Glutamatergic neuron (in vitro differentiated cells): Measurements from ENCODE around the gene ORAI3. TPM values are rescaled to one million over a fixed set of nuclear protein-coding genes. Genes with fewer than 3 reads are reported as not detected.

Experiments used
- DNase-seq: peaks from one replicate; pipeline ENCODE4 v3.0.0; 2022
- H3K27ac Mint-ChIP-seq: one replicate; pipeline ENCODE4 v1.8.0; 2020; ENCODE audit warnings: mild to moderate bottlenecking, mixed read lengths, inconsistent platforms; ENCODE audit not compliant: unreplicated experiment
- H3K27me3 Mint-ChIP-seq: one replicate; pipeline ENCODE4 v1.8.0; 2020; ENCODE audit warnings: mild to moderate bottlenecking, moderate library complexity, mixed read lengths, inconsistent platforms; ENCODE audit not compliant: unreplicated experiment
- H3K36me3 Mint-ChIP-seq: one replicate; pipeline ENCODE4 v1.8.0; 2020; ENCODE audit warnings: mild to moderate bottlenecking, mixed read lengths, inconsistent platforms; ENCODE audit not compliant: unreplicated experiment
- H3K4me1 Mint-ChIP-seq: one replicate; pipeline ENCODE4 v1.8.0; 2020; ENCODE audit warnings: mild to moderate bottlenecking, low read depth, mixed read lengths, inconsistent platforms; ENCODE audit not compliant: unreplicated experiment
- H3K4me3 Mint-ChIP-seq: one replicate; pipeline ENCODE4 v1.8.0; 2020; ENCODE audit warnings: mild to moderate bottlenecking, mixed read lengths, inconsistent platforms; ENCODE audit not compliant: unreplicated experiment
- H3K9me3 Mint-ChIP-seq: one replicate; pipeline ENCODE4 v1.8.0; 2020; ENCODE audit warnings: mild to moderate bottlenecking, moderate library complexity, mixed read lengths, inconsistent platforms; ENCODE audit not compliant: unreplicated experiment
- CTCF ChIP-seq: fragments of 200-600 bp; sonication (generic); IDR thresholded peaks from one replicate; pipeline ENCODE4 v1.5.0; 2021; ENCODE audit not compliant: partially characterized antibody, unreplicated experiment
- total RNA-seq: library from RNA; stranded (reverse); fragmentation: NEBNext Ultra II Directional; extraction: Animal tissue kit (Norgen Biotek cat#: 25700); gene quantifications from one replicate; pipeline ENCODE4 v1.2.1, GENCODE V29; 2021; ENCODE audit not compliant: unreplicated experiment

Gene ORAI3
- total RNA-seq, 1 donor from 2014 or later = 5.1 TPM

GRCh38 chr16:30996985-30997724, 48.3 kb downstream of the ORAI3 start:
- peaks cover 6% of the 10 kb centered on the region for H3K4me1 Mint-ChIP-seq
- peak overlapping the region; percentile 81 for H3K4me3 Mint-ChIP-seq
- no peak for TF ChIP-seq CTCF
- H3K27ac Mint-ChIP-seq = no peak overlapping the region
- peaks cover 9% of the 10 kb centered on the region for H3K27me3 Mint-ChIP-seq
- H3K36me3 Mint-ChIP-seq = no peaks in the 10 kb centered on the region
- H3K9me3 Mint-ChIP-seq = no peaks in the 10 kb centered on the region
- peak; percentile 75 for DNase-seq

- H3K36me3 Mint-ChIP-seq = no peaks in the 10 kb centered on the region
- H3K9me3 Mint-ChIP-seq = no peaks in the 10 kb centered on the region
- H3K27ac Mint-ChIP-seq = no peak overlapping the region
- peak overlapping the region; percentile 79 for H3K4me3 Mint-ChIP-seq
- H3K27me3 Mint-ChIP-seq = peaks cover 11% of the 10 kb centered on the region
- no peak for DNase-seq
- peaks cover 12% of the 10 kb centered on the region for H3K4me1 Mint-ChIP-seq
- no peak for TF ChIP-seq CTCF
These were observed 49.1 kb downstream of the ORAI3 start for GRCh38 chr16:30997725-30998711.

- peak overlapping the region; percentile 34 for H3K4me3 Mint-ChIP-seq
- no peak for DNase-seq
These were observed 50.2 kb downstream of the ORAI3 start for GRCh38 chr16:30998852-30999761.

More at GRCh38 chr16:30998852-30999761, 50.2 kb downstream of the ORAI3 start:
- no peak overlapping the region for H3K27ac Mint-ChIP-seq
- peaks cover 18% of the 10 kb centered on the region for H3K4me1 Mint-ChIP-seq
- no peaks in the 10 kb centered on the region for H3K36me3 Mint-ChIP-seq
- peaks cover 2% of the 10 kb centered on the region for H3K9me3 Mint-ChIP-seq
- no peak for TF ChIP-seq CTCF
- H3K27me3 Mint-ChIP-seq = peaks cover 12% of the 10 kb centered on the region
